ENCODE measurements around the gene MTTP.

- TF ChIP-seq, protein P1, sequence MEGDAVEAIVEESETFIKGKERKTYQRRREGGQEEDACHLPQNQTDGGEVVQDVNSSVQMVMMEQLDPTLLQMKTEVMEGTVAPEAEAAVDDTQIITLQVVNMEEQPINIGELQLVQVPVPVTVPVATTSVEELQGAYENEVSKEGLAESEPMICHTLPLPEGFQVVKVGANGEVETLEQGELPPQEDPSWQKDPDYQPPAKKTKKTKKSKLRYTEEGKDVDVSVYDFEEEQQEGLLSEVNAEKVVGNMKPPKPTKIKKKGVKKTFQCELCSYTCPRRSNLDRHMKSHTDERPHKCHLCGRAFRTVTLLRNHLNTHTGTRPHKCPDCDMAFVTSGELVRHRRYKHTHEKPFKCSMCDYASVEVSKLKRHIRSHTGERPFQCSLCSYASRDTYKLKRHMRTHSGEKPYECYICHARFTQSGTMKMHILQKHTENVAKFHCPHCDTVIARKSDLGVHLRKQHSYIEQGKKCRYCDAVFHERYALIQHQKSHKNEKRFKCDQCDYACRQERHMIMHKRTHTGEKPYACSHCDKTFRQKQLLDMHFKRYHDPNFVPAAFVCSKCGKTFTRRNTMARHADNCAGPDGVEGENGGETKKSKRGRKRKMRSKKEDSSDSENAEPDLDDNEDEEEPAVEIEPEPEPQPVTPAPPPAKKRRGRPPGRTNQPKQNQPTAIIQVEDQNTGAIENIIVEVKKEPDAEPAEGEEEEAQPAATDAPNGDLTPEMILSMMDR (optimal IDR thresholded peaks at IDR 0.05 in 1 of 3, IDR thresholded peaks at IDR 0.05 in 1 of 3, conservative IDR thresholded peaks at IDR 0.05 in 1 of 3; ENCODE audit: extremely low read depth in 1 of 3, insufficient read depth in 2 of 3, low read length in 3 of 3) = no peak
- no peak for TF ChIP-seq EZH2 (IDR thresholded peaks at IDR 0.05; ENCODE audit: low read length)
Measured at GRCh38 chr4:99610605-99611175, 36.1 kb downstream of the MTTP start.

All from keratinocyte (primary cell).